Measurements from ENCODE around the gene PURB.
"Not testable (repeated sequence)": the region's sequence is repeated elsewhere in the genome, so short reads cannot be mapped to it uniquely, and the experiment has no call there.

Gene PURB

GRCh38 chr7:44845451-44845850 is 39.9 kb downstream of the PURB start:
- Histone ChIP-seq H3K27ac (ENCODE audit: low read depth, low read length) (peak overlapping the region; percentile 0; the same call in 1 of the 2 replicates), H3K4me3 (ENCODE audit: insufficient read depth, low read length, poor library complexity, severe bottlenecking) (peak overlapping the region; percentile 98), H3K36me3 (ENCODE audit: low read length) (peaks cover 13% of the 10 kb centered on the region; the same call in 1 of the 2 replicates), H3K9me2 (replicated peaks; ENCODE audit: insufficient read depth, low read length) (no peaks in the 10 kb centered on the region), H2AFZ (ENCODE audit: low read depth, low read length, severe bottlenecking) (no peak overlapping the region), H3K9me3 (ENCODE audit: insufficient read depth, low read length) (no peaks in the 10 kb centered on the region), H3F3A (ENCODE audit: insufficient read depth) (peaks cover 38% of the 10 kb centered on the region), H3K4me2 (ENCODE audit: low read depth, low read length, poor library complexity, severe bottlenecking) (peak overlapping the region; percentile 93), H3K9ac (ENCODE audit: low read length) (peak overlapping the region; percentile 87), H3K79me2 (ENCODE audit: insufficient read depth, low read length) (peaks cover 75% of the 10 kb centered on the region), H4K20me1 (ENCODE audit: low read depth, low read length) (peaks cover 44% of the 10 kb centered on the region), H3K27me3 (ENCODE audit: low read length) (no peaks in the 10 kb centered on the region)
- TF ChIP-seq EZH2phosphoT487 (conservative IDR thresholded peaks at IDR 0.05; ENCODE audit: low read length) = no peak
- TF ChIP-seq, protein P1, sequence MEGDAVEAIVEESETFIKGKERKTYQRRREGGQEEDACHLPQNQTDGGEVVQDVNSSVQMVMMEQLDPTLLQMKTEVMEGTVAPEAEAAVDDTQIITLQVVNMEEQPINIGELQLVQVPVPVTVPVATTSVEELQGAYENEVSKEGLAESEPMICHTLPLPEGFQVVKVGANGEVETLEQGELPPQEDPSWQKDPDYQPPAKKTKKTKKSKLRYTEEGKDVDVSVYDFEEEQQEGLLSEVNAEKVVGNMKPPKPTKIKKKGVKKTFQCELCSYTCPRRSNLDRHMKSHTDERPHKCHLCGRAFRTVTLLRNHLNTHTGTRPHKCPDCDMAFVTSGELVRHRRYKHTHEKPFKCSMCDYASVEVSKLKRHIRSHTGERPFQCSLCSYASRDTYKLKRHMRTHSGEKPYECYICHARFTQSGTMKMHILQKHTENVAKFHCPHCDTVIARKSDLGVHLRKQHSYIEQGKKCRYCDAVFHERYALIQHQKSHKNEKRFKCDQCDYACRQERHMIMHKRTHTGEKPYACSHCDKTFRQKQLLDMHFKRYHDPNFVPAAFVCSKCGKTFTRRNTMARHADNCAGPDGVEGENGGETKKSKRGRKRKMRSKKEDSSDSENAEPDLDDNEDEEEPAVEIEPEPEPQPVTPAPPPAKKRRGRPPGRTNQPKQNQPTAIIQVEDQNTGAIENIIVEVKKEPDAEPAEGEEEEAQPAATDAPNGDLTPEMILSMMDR (IDR thresholded peaks at IDR 0.05; ENCODE audit: insufficient read depth, low read length, poor library complexity, severe bottlenecking) = no peak

DNA sequence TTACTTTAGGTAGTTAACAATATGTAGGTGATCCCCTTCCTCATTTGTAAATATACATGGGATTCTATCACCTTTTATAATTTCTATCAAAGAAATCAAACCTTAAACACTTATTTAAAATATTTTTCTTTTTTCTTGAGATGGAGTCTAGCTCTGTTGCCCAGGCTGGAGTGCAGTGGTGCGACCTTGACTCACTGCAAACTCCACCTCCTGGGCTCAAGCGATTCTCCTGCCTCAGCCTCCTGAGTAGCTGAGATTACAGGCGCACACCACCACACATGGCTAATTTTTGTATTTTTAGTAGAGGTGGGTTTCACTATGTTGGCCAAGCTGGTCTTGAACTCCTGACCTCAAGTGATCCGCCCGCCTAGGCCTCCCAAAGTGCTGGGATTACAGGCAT is 41.9 kb downstream of the PURB start:
- H3K9ac ChIP-seq (ENCODE audit: low read length); H3K4me2 ChIP-seq (ENCODE audit: low read depth, low read length, poor library complexity, severe bottlenecking); H3K9me3 ChIP-seq (ENCODE audit: insufficient read depth, low read length); H3K27me3 ChIP-seq (ENCODE audit: low read length); H3K4me3 ChIP-seq (ENCODE audit: insufficient read depth, low read length, poor library complexity, severe bottlenecking); H3K9me2 ChIP-seq (replicated peaks; ENCODE audit: insufficient read depth, low read length); H3K27ac ChIP-seq (ENCODE audit: low read depth, low read length); H2AFZ ChIP-seq (ENCODE audit: low read depth, low read length, severe bottlenecking): not testable (repeated sequence)
- H3K36me3 ChIP-seq (ENCODE audit: low read length) = peaks cover 24% of the 10 kb centered on the region
- peaks cover 85% of the 10 kb centered on the region for H3K79me2 ChIP-seq (ENCODE audit: insufficient read depth, low read length)
- peaks cover 48% of the 10 kb centered on the region for H4K20me1 ChIP-seq (ENCODE audit: low read depth, low read length)
- H3F3A ChIP-seq (ENCODE audit: insufficient read depth) = peaks cover 23% of the 10 kb centered on the region

GRCh38 chr7:44842675-44843074 is 42.7 kb downstream of the PURB start:
- not testable (repeated sequence) for H3K4me2 ChIP-seq (ENCODE audit: low read depth, low read length, poor library complexity, severe bottlenecking); H3K4me3 ChIP-seq (ENCODE audit: insufficient read depth, low read length, poor library complexity, severe bottlenecking); H3K9me2 ChIP-seq (replicated peaks; ENCODE audit: insufficient read depth, low read length); H3K9ac ChIP-seq (ENCODE audit: low read length); H3K9me3 ChIP-seq (ENCODE audit: insufficient read depth, low read length); H3K27ac ChIP-seq (ENCODE audit: low read depth, low read length); H2AFZ ChIP-seq (ENCODE audit: low read depth, low read length, severe bottlenecking); H3K27me3 ChIP-seq (ENCODE audit: low read length)
- H3K36me3 ChIP-seq (ENCODE audit: low read length) = peaks cover 25% of the 10 kb centered on the region
- H4K20me1 ChIP-seq (ENCODE audit: low read depth, low read length) = peaks cover 48% of the 10 kb centered on the region
- peaks cover 23% of the 10 kb centered on the region for H3F3A ChIP-seq (ENCODE audit: insufficient read depth)
- H3K79me2 ChIP-seq (ENCODE audit: insufficient read depth, low read length) = peaks cover 93% of the 10 kb centered on the region

GRCh38 chr7:44838751-44839150 is 46.6 kb downstream of the PURB start:
- no peak overlapping the region for H3K4me3 ChIP-seq (ENCODE audit: insufficient read depth, low read length, poor library complexity, severe bottlenecking)
- peaks cover 81% of the 10 kb centered on the region for H3K79me2 ChIP-seq (ENCODE audit: insufficient read depth, low read length)
- peaks cover 48% of the 10 kb centered on the region for H3K36me3 ChIP-seq (ENCODE audit: low read length)
- no peaks in the 10 kb centered on the region for H3K27me3 ChIP-seq (ENCODE audit: low read length)
- TF ChIP-seq, protein P1 (IDR thresholded peaks at IDR 0.05; ENCODE audit: insufficient read depth, low read length, poor library complexity, severe bottlenecking) = no peak
- no peak for TF ChIP-seq EZH2phosphoT487 (conservative IDR thresholded peaks at IDR 0.05; ENCODE audit: low read length)
- no peaks in the 10 kb centered on the region for H3K9me3 ChIP-seq (ENCODE audit: insufficient read depth, low read length)
- no peak overlapping the region for H3K9ac ChIP-seq (ENCODE audit: low read length)
- no peak overlapping the region for H3K4me2 ChIP-seq (ENCODE audit: low read depth, low read length, poor library complexity, severe bottlenecking)
- no peak overlapping the region for H2AFZ ChIP-seq (ENCODE audit: low read depth, low read length, severe bottlenecking)
- no peak overlapping the region for H3K27ac ChIP-seq (ENCODE audit: low read depth, low read length)
- no peaks in the 10 kb centered on the region; the same call in 1 of the 2 replicates for H3F3A ChIP-seq (ENCODE audit: insufficient read depth)
- H3K9me2 ChIP-seq (replicated peaks; ENCODE audit: insufficient read depth, low read length) = no peaks in the 10 kb centered on the region
- peaks cover 24% of the 10 kb centered on the region for H4K20me1 ChIP-seq (ENCODE audit: low read depth, low read length)
